ENCODE measurements around the gene MEIS1.

The MEIS1 gene

GRCh38 chr2:66569321-66569851 lies 134.5 kb downstream of the MEIS1 start:
- TF ChIP-seq, protein P1, sequence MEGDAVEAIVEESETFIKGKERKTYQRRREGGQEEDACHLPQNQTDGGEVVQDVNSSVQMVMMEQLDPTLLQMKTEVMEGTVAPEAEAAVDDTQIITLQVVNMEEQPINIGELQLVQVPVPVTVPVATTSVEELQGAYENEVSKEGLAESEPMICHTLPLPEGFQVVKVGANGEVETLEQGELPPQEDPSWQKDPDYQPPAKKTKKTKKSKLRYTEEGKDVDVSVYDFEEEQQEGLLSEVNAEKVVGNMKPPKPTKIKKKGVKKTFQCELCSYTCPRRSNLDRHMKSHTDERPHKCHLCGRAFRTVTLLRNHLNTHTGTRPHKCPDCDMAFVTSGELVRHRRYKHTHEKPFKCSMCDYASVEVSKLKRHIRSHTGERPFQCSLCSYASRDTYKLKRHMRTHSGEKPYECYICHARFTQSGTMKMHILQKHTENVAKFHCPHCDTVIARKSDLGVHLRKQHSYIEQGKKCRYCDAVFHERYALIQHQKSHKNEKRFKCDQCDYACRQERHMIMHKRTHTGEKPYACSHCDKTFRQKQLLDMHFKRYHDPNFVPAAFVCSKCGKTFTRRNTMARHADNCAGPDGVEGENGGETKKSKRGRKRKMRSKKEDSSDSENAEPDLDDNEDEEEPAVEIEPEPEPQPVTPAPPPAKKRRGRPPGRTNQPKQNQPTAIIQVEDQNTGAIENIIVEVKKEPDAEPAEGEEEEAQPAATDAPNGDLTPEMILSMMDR (IDR thresholded peaks at IDR 0.05; ENCODE audit: insufficient read depth, low read length, poor library complexity, severe bottlenecking): no peak
- no peak for DNase-seq (ENCODE audit: extremely low read depth, insufficient read length)
- H3K27me3 ChIP-seq (replicated peaks; ENCODE audit: control insufficient read depth, insufficient read depth, low read length): no peaks in the 10 kb centered on the region
- H3K36me3 ChIP-seq (ENCODE audit: control insufficient read depth, insufficient read depth, low read length): no peaks in the 10 kb centered on the region
- H3K4me3 ChIP-seq (replicated peaks; ENCODE audit: low read depth, low read length): no peak overlapping the region

DNA sequence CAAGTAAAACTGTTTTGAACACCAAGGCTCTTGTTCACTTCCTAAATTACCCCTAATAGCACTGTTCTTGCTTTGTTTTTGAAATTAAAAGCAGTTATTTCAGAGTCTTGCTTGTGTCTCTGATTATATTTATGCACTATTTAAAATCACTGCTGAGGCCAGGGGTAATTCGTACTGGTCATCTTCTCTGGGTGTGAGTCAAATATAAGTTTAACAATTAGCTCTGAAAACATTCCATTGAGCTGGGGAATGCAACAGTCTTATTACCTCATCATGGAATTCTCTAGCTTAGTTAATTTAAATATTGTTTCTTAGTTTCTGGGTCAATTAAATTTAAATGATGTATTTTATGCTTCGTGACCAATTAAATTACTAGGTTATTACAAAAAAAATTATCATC lies 135.0 kb downstream of the MEIS1 start:
- H3K36me3 ChIP-seq (ENCODE audit: control insufficient read depth, insufficient read depth, low read length): no peaks in the 10 kb centered on the region
- H3K27me3 ChIP-seq (replicated peaks; ENCODE audit: control insufficient read depth, insufficient read depth, low read length): no peaks in the 10 kb centered on the region
- DNase-seq (ENCODE audit: extremely low read depth, insufficient read length): no peak
- TF ChIP-seq, protein P1 (IDR thresholded peaks at IDR 0.05; ENCODE audit: insufficient read depth, low read length, poor library complexity, severe bottlenecking): no peak
- H3K4me3 ChIP-seq (replicated peaks; ENCODE audit: low read depth, low read length): no peak overlapping the region

DNA sequence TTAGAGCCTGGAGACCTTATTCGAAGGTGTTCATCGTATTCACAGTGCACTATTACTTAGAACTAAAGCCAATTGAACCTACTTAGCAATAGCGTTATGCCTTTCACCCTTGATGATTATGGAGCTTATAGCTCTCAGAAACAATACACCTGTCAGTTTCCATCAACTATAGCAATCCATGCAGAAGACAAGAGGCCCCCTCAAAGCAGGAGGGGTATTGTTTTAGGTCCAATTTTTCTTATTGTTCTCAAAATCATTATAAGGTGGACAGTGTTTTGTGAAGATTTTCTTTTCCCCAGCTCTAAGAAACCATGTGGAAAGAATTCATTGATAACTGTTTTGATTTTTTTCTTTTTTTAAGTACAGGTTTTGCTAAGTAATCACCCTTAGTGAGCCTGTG lies 135.5 kb downstream of the MEIS1 start:
- no peak overlapping the region for H3K4me3 ChIP-seq (replicated peaks; ENCODE audit: low read depth, low read length)
- H3K36me3 ChIP-seq (ENCODE audit: control insufficient read depth, insufficient read depth, low read length): no peaks in the 10 kb centered on the region
- TF ChIP-seq, protein P1 (IDR thresholded peaks at IDR 0.05; ENCODE audit: insufficient read depth, low read length, poor library complexity, severe bottlenecking): no peak
- no peaks in the 10 kb centered on the region for H3K27me3 ChIP-seq (replicated peaks; ENCODE audit: control insufficient read depth, insufficient read depth, low read length)
- no peak for DNase-seq (ENCODE audit: extremely low read depth, insufficient read length)

- TF ChIP-seq, protein P1 (IDR thresholded peaks at IDR 0.05; ENCODE audit: insufficient read depth, low read length, poor library complexity, severe bottlenecking): no peak
- peaks cover under 1% of the 10 kb centered on the region; the same call in 1 of the 2 replicates for H3K27me3 ChIP-seq (replicated peaks; ENCODE audit: control insufficient read depth, insufficient read depth, low read length)
- DNase-seq (ENCODE audit: extremely low read depth, insufficient read length): no peak
- no peaks in the 10 kb centered on the region for H3K36me3 ChIP-seq (ENCODE audit: control insufficient read depth, insufficient read depth, low read length)
- no peak overlapping the region for H3K4me3 ChIP-seq (replicated peaks; ENCODE audit: low read depth, low read length)
These were observed 137.0 kb downstream of the MEIS1 start for GRCh38 chr2:66571918-66572317.

DNA sequence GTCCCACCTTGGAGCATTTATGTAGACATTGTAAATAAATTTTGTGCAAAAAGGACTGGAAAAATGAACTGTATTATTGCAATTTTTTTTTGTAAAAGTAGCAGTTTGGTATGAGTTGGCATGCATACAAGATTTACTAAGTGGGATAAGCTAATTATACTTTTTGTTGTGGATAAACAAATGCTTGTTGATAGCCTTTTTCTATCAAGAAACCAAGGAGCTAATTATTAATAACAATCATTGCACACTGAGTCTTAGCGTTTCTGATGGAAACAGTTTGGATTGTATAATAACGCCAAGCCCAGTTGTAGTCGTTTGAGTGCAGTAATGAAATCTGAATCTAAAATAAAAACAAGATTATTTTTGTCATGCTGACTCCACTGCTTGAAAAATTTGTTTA lies 137.5 kb downstream of the MEIS1 start:
- Histone ChIP-seq H3K36me3 (ENCODE audit: control insufficient read depth, insufficient read depth, low read length) (no peaks in the 10 kb centered on the region), H3K27me3 (replicated peaks; ENCODE audit: control insufficient read depth, insufficient read depth, low read length) (peaks cover 2% of the 10 kb centered on the region; the same call in 1 of the 2 replicates), H3K4me3 (replicated peaks; ENCODE audit: low read depth, low read length) (no peak overlapping the region)
- TF ChIP-seq, protein P1 (IDR thresholded peaks at IDR 0.05; ENCODE audit: insufficient read depth, low read length, poor library complexity, severe bottlenecking): no peak
- DNase-seq (ENCODE audit: extremely low read depth, insufficient read length): no peak

DNA sequence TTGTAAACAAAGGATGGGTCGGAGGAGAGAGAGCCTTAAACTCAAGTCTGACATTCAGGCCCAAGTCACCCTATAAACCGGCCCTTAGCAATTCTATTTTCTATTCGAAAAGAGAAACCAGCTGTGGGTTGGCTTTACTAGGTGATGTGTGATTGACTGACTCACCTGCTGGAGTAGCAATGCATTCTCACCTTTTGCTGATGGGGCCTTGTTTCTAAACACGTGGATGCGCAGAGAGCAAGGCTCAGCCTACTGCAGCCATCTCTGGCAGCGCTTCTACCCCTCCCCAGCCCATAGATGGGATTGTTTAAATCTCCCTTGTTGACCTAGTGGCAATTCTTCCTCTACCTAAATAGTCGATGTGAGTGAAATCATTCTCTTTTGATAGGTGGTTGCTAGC lies 138.5 kb downstream of the MEIS1 start:
- no peaks in the 10 kb centered on the region for H3K36me3 ChIP-seq (ENCODE audit: control insufficient read depth, insufficient read depth, low read length)
- DNase-seq (ENCODE audit: extremely low read depth, insufficient read length): no peak
- H3K4me3 ChIP-seq (replicated peaks; ENCODE audit: low read depth, low read length): no peak overlapping the region
- peaks cover 2% of the 10 kb centered on the region; the same call in 1 of the 2 replicates for H3K27me3 ChIP-seq (replicated peaks; ENCODE audit: control insufficient read depth, insufficient read depth, low read length)
- TF ChIP-seq, protein P1 (IDR thresholded peaks at IDR 0.05; ENCODE audit: insufficient read depth, low read length, poor library complexity, severe bottlenecking): no peak

All from GM06990 (cell line).